K562 (cell line): ENCODE data around the gene IFT81.

Source experiments
- STAG1 ChIP-seq: sonication (generic); formaldehyde crosslinking; IDR thresholded peaks from 2 replicates; pipeline ENCODE4 v1.5.0; 2020; ENCODE audit warnings: missing genetic modification reagents, borderline replicate concordance
- TF ChIP-seq, protein P1 (sequence below): fragments of 450-650 bp; IDR thresholded peaks from 2 replicates; pipeline ENCODE4 v1.6.1; 2016; ENCODE audit warnings: borderline replicate concordance

DNA sequence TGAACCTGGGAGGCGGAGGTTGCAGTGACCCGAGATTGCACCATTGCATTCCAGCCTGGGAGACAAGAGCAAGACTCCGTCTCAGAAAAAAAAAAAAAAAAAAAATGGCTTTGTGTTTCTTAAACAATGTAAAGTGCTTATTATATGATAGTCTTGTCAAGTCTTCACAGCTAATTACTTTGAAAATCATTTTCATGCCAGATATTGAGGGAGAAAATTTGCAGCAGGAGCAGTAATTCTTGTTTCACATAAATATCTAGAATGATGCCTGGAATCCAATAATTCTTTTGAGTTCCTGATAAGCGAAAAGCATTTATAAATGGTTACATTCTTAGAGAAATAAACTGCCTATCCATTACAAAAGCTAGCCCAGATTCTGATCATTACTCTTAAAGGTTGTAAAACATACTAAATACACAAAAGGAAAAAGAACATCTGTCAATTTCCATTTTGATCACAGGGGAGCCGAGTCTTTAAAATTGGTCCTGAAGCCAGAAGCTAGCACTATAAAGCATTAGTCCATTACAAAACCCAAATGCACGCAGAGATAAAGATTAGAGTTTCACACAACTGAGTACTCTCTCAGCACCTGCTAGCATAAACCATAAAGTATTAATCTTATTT, 50.3 kb downstream of the IFT81 start:
- no peak for TF ChIP-seq STAG1 (CRISPR knock-in tag)
- TF ChIP-seq, protein P1, sequence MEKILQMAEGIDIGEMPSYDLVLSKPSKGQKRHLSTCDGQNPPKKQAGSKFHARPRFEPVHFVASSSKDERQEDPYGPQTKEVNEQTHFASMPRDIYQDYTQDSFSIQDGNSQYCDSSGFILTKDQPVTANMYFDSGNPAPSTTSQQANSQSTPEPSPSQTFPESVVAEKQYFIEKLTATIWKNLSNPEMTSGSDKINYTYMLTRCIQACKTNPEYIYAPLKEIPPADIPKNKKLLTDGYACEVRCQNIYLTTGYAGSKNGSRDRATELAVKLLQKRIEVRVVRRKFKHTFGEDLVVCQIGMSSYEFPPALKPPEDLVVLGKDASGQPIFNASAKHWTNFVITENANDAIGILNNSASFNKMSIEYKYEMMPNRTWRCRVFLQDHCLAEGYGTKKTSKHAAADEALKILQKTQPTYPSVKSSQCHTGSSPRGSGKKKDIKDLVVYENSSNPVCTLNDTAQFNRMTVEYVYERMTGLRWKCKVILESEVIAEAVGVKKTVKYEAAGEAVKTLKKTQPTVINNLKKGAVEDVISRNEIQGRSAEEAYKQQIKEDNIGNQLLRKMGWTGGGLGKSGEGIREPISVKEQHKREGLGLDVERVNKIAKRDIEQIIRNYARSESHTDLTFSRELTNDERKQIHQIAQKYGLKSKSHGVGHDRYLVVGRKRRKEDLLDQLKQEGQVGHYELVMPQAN: no peak
